Mucosa of descending colon (tissue), 3 donors: ENCODE measurements around the gene ABCA3. TPM values are rescaled to one million over a fixed set of nuclear protein-coding genes. Genes with fewer than 3 reads are reported as not detected.

Experiments used
- ATAC-seq: fragments of 200-7000 bp; cut with Tn5 transposase; one replicate; pipeline ENCODE4 v1.9.1; 2020; ENCODE audit warnings: mild to moderate bottlenecking, moderate library complexity
- DNase-seq, 3 donors: peaks; one replicate each; pipeline ENCODE4 v3.0.0-alpha.2; 2020
- H3K36me3 ChIP-seq: fragments of 200-600 bp; one replicate; pipeline ENCODE4 v1.8.0; 2021; ENCODE audit warnings: low read depth, mild to moderate bottlenecking
- H3K4me1 ChIP-seq: fragments of 200-600 bp; one replicate; pipeline ENCODE4 v1.8.0; 2021; ENCODE audit warnings: low read depth, mild to moderate bottlenecking
- H3K4me3 ChIP-seq: fragments of 200-600 bp; one replicate; pipeline ENCODE4 v1.8.0; 2021; ENCODE audit warnings: mild to moderate bottlenecking
- H3K9me3 ChIP-seq: fragments of 200-600 bp; one replicate; pipeline ENCODE4 v1.8.0; 2021; ENCODE audit warnings: mild to moderate bottlenecking
- CTCF ChIP-seq: fragments of 200-600 bp; IDR thresholded peaks from one replicate; pipeline ENCODE4 v1.8.0; 2022; ENCODE audit warnings: antibody characterized with exemption, mild to moderate bottlenecking
- intact Hi-C, 2 donors: fragments of 100-400 bp; cut with DNase I in 1 of 2; cut with micrococcal nuclease in 1 of 2; formaldehyde crosslinking; loops; one replicate each; pipeline versions ENCODE4 v1.11.0 to v1.11.1; 2022; cut with DNase I, micrococcal nuclease
- total RNA-seq, 3 donors: library from RNA; stranded (reverse); fragmentation: NEBNext Ultra II Directional in 2 of 3; extraction: Animal tissue kit (Norgen Biotek cat#: 25700) in 2 of 3; gene quantifications; one replicate each; pipeline versions ENCODE4 v1.2.1 to v1.2.4, GENCODE V29; 2021 to 2023
- donor health status: DM: no; HTN: no; CAD: no; lungs with moderate emphysema.
- donor health status: DM: no; HTN: no; CAD: no.
- donor health status: DM: no; HTN: yes; CAD: no.

ABCA3 gene
- total RNA-seq, 3 donors from 2014 or later, result 3.0 to 13.5 (median 3.4) TPM

- H3K36me3 ChIP-seq, result no peaks in the 10 kb centered on the region
- DNase-seq (no peak), ATAC-seq (no peak)
- no peak for TF ChIP-seq CTCF
- H3K4me1 ChIP-seq, result no peaks in the 10 kb centered on the region
- H3K4me3 ChIP-seq, result no peak overlapping the region
- H3K9me3 ChIP-seq, result no peaks in the 10 kb centered on the region
- intact Hi-C loops, result no loop called here
These were observed 64.8 kb downstream of the ABCA3 start for GRCh38 chr16:2275476-2276367.

- H3K4me3 ChIP-seq, result no peak overlapping the region
- H3K4me1 ChIP-seq, result peaks cover 9% of the 10 kb centered on the region
- no peaks in the 10 kb centered on the region for H3K9me3 ChIP-seq
- ATAC-seq, result no peak
- no peak for TF ChIP-seq CTCF
- H3K36me3 ChIP-seq, result no peaks in the 10 kb centered on the region
- DNase-seq, result no peak
- intact Hi-C loops, result no loop called here
These were observed 66.6 kb downstream of the ABCA3 start for GRCh38 chr16:2273931-2274330.

GRCh38 chr16:2273484-2273883 is 67.0 kb downstream of the ABCA3 start:
- DNase-seq (peak in 1 of 3 donors; percentile 22), ATAC-seq (no peak)
- intact Hi-C loops, result no loop called here
- no peak overlapping the region for H3K4me3 ChIP-seq
- H3K9me3 ChIP-seq, result no peaks in the 10 kb centered on the region
- peaks cover 9% of the 10 kb centered on the region for H3K4me1 ChIP-seq
- no peaks in the 10 kb centered on the region for H3K36me3 ChIP-seq
- no peak for TF ChIP-seq CTCF

GRCh38 chr16:2271848-2272461 is 68.6 kb downstream of the ABCA3 start:
- DNase-seq (peak in 2 of 3 donors; percentile 26 to 52), ATAC-seq (no peak)
- intact Hi-C loops, result no loop called here
- no peaks in the 10 kb centered on the region for H3K36me3 ChIP-seq
- no peaks in the 10 kb centered on the region for H3K9me3 ChIP-seq
- H3K4me1 ChIP-seq, result peaks cover 10% of the 10 kb centered on the region
- TF ChIP-seq CTCF, result no peak
- no peak overlapping the region for H3K4me3 ChIP-seq

- TF ChIP-seq CTCF, result no peak
- Histone ChIP-seq H3K4me3 (no peak overlapping the region), H3K36me3 (no peaks in the 10 kb centered on the region), H3K4me1 (peaks cover 17% of the 10 kb centered on the region), H3K9me3 (no peaks in the 10 kb centered on the region)
- DNase-seq, result peak in 1 of 3 donors; percentile 53
- no peak for ATAC-seq
- intact Hi-C loops, result no loop called here
These were observed 69.7 kb downstream of the ABCA3 start for GRCh38 chr16:2270588-2271470.
